GM23338 (cell line): ENCODE measurements around the gene COMMD10. TPM values are rescaled to one million over a fixed set of nuclear protein-coding genes. Genes with fewer than 3 reads are reported as not detected.

Experiments used
- ATAC-seq: fragments of 200-7000 bp; cut with Tn5 transposase; 3 replicates; pipeline ENCODE4 v1.9.1; 2020
- DNase-seq: peaks from one replicate; pipeline ENCODE4 v3.0.0-alpha.2; 2015; ENCODE audit warnings: low spot score
- H2AFZ ChIP-seq: fragments of 200-600 bp; sonication (generic); 2 replicates; pipeline ENCODE4 v1.8.0; 2016; ENCODE audit warnings: antibody characterized with exemption, mild to moderate bottlenecking, moderate library complexity
- H3F3A ChIP-seq: fragments of 200-600 bp; sonication (generic); replicated peaks from 2 replicates; pipeline ENCODE4 v1.8.0; 2017; ENCODE audit warnings: antibody characterized with exemption, mixed run types, low read depth
- H3K27ac ChIP-seq: fragments of 200-600 bp; sonication (generic); 2 replicates; pipeline ENCODE4 v1.6.1; 2016; ENCODE audit warnings: low read depth
- H3K27me3 ChIP-seq: fragments of 200-600 bp; sonication (generic); 2 replicates; pipeline ENCODE4 v1.8.0; 2016; ENCODE audit warnings: mild to moderate bottlenecking, mixed run types, moderate library complexity; ENCODE audit not compliant: insufficient read depth
- H3K36me3 ChIP-seq: fragments of 200-600 bp; sonication (generic); 2 replicates; pipeline ENCODE4 v1.8.0; 2016; ENCODE audit warnings: mild to moderate bottlenecking; ENCODE audit not compliant: insufficient read depth
- H3K4me1 ChIP-seq: fragments of 200-600 bp; sonication (generic); 2 replicates; pipeline ENCODE4 v1.8.0; 2016; ENCODE audit warnings: mild to moderate bottlenecking, moderate library complexity; ENCODE audit not compliant: insufficient read depth
- H3K4me2 ChIP-seq: fragments of 200-600 bp; sonication (generic); 2 replicates; pipeline ENCODE4 v1.7.1; 2017; ENCODE audit warnings: mixed run types
- H3K4me3 ChIP-seq: fragments of 200-600 bp; sonication (generic); 2 replicates; pipeline ENCODE4 v1.6.1; 2016; ENCODE audit warnings: mixed run types
- H3K79me2 ChIP-seq: fragments of 200-600 bp; sonication (generic); replicated peaks from 2 replicates; pipeline ENCODE4 v1.8.0; 2017; ENCODE audit warnings: mild to moderate bottlenecking; ENCODE audit not compliant: insufficient read depth
- H3K9me2 ChIP-seq: fragments of 200-600 bp; sonication (generic); 2 replicates; pipeline ENCODE4 v1.8.0; 2017; ENCODE audit not compliant: insufficient read depth
- H4K20me1 ChIP-seq: fragments of 200-600 bp; sonication (generic); replicated peaks from 2 replicates; pipeline ENCODE4 v1.8.0; 2017; ENCODE audit warnings: mild to moderate bottlenecking; ENCODE audit not compliant: insufficient read depth
- H3K27ac Mint-ChIP-seq: 2 replicates; pipeline ENCODE4 v1.8.0; 2020; ENCODE audit warnings: inconsistent platforms, mild to moderate bottlenecking, moderate library complexity, mixed read lengths
- H3K27me3 Mint-ChIP-seq: 3 replicates; pipeline ENCODE4 v1.8.0; 2022; ENCODE audit warnings: low read depth, mild to moderate bottlenecking, moderate library complexity, mixed read lengths, inconsistent platforms; ENCODE audit not compliant: insufficient read depth, poor library complexity
- H3K36me3 Mint-ChIP-seq: 3 replicates; pipeline ENCODE4 v1.8.0; 2021; ENCODE audit warnings: low read depth, mild to moderate bottlenecking, inconsistent platforms, moderate library complexity, mixed read lengths
- H3K4me1 Mint-ChIP-seq: 3 replicates; pipeline ENCODE4 v1.8.0; 2020; ENCODE audit warnings: mild to moderate bottlenecking, inconsistent platforms, mixed read lengths
- H3K4me3 Mint-ChIP-seq: 3 replicates; pipeline ENCODE4 v1.8.0; 2021; ENCODE audit warnings: moderate library complexity, mild to moderate bottlenecking, inconsistent platforms, mixed read lengths
- H3K9me3 Mint-ChIP-seq: 3 replicates; pipeline ENCODE4 v1.8.0; 2020; ENCODE audit warnings: moderate library complexity, mild to moderate bottlenecking, inconsistent platforms, mixed read lengths
- CTCF ChIP-seq, 2 experiments: fragments of 200-600 bp in 1 of 2; sonication (generic) in 1 of 2; conservative IDR thresholded peaks; 2 replicates each; pipeline versions ENCODE4 v1.5.1 to v1.6.1; 2016 to 2017; ENCODE audit warnings: antibody characterized with exemption in 2 of 2, low read depth in 2 of 2, mild to moderate bottlenecking in 2 of 2, moderate library complexity in 1 of 2
- REST ChIP-seq: IDR thresholded peaks from one replicate; pipeline ENCODE4 v1.6.1; 2018; ENCODE audit warnings: antibody characterized with exemption; ENCODE audit not compliant: unreplicated experiment
- STAT1 ChIP-seq: IDR thresholded peaks from one replicate; pipeline ENCODE4 v1.6.1; 2016; ENCODE audit warnings: antibody characterized with exemption; ENCODE audit not compliant: unreplicated experiment
- ZNF114 ChIP-seq: fragments of 250-450 bp; sonication (Bioruptor Pico); IDR thresholded peaks from 2 replicates; pipeline ENCODE4 v1.5.0; 2020; ENCODE audit warnings: mild to moderate bottlenecking, moderate library complexity
- polyA plus RNA-seq: library from polyadenylated mRNA; unstranded; fragments of >200 nt; fragmentation: Nextera tagmentation; extraction: Ambion mirVana; gene quantifications from 2 replicates; pipeline ENCODE4 v1.2.1, GENCODE V29; 2016
- total RNA-seq: library from RNA; depleted of rRNA; stranded (reverse); fragments of >200 nt; shearing (Covaris generic); gene quantifications from 2 replicates; pipeline ENCODE4 v1.2.3, GENCODE V29; 2014

The COMMD10 gene
- total and polyA plus RNA-seq, 2 experiments from 2014 or later: 58.5 to 84.0 TPM

- Histone ChIP-seq H3K79me2 (no peaks in the 10 kb centered on the region), H3K4me3 (no peak overlapping the region), H3K27ac (no peak overlapping the region), H3K27me3 (no peaks in the 10 kb centered on the region), H3K9me2 (no peaks in the 10 kb centered on the region), H4K20me1 (no peaks in the 10 kb centered on the region), H3F3A (no peaks in the 10 kb centered on the region), H3K4me2 (no peak overlapping the region), H3K4me1 (no peaks in the 10 kb centered on the region), H3K36me3 (no peaks in the 10 kb centered on the region), H2AFZ (no peak overlapping the region)
- Mint-ChIP-seq H3K27ac (peak overlapping the region; percentile 89), H3K27me3 (peaks cover 2% of the 10 kb centered on the region), H3K9me3 (no peaks in the 10 kb centered on the region), H3K4me3 (no peak overlapping the region), H3K4me1 (no peaks in the 10 kb centered on the region), H3K36me3 (no peaks in the 10 kb centered on the region)
- ATAC-seq (no peak), DNase-seq (peak; percentile 81)
- TF ChIP-seq ZNF114 (CRISPR knock-in tag) (no peak), CTCF (conservative IDR thresholded peaks at IDR 0.05; ENCODE audit: low read depth in 2 of 2) (peak; percentile 73 to 91)
Observed at GRCh38 chr5:116137544-116138378, 52.9 kb downstream of the COMMD10 start.

GRCh38 chr5:116142495-116142894, 57.7 kb downstream of the COMMD10 start:
- no peaks in the 10 kb centered on the region for H3K27me3 ChIP-seq
- no peaks in the 10 kb centered on the region for H3K9me3 Mint-ChIP-seq
- no peak for ATAC-seq
- TF ChIP-seq STAT1 (no peak), REST (no peak), CTCF (conservative IDR thresholded peaks at IDR 0.05; ENCODE audit: low read depth in 2 of 2) (peak in 1 of 2 experiments; percentile 59; a peak in 2 of 4 replicates)
- no peaks in the 10 kb centered on the region for H3K79me2 ChIP-seq
- DNase-seq: peak; percentile 15
- H3K27ac Mint-ChIP-seq: no peak overlapping the region
- no peak overlapping the region for H3K4me3 Mint-ChIP-seq
- H2AFZ ChIP-seq: no peak overlapping the region
- H3K4me2 ChIP-seq: no peak overlapping the region
- peaks cover 2% of the 10 kb centered on the region for H3K27me3 Mint-ChIP-seq
- H3K9me2 ChIP-seq: no peaks in the 10 kb centered on the region
- H3K4me1 ChIP-seq: no peaks in the 10 kb centered on the region
- no peaks in the 10 kb centered on the region for H3K36me3 Mint-ChIP-seq
- H3K4me3 ChIP-seq: no peak overlapping the region
- peaks cover 11% of the 10 kb centered on the region; the same call in 1 of the 2 replicates for H4K20me1 ChIP-seq
- H3K4me1 Mint-ChIP-seq: no peaks in the 10 kb centered on the region
- no peaks in the 10 kb centered on the region for H3K36me3 ChIP-seq
- no peak overlapping the region for H3K27ac ChIP-seq
- no peaks in the 10 kb centered on the region for H3F3A ChIP-seq
